ENCODE data around the gene WDR46. TPM values are rescaled to one million over a fixed set of nuclear protein-coding genes. Genes with fewer than 3 reads are reported as not detected.

WDR46 gene
- total and polyA plus RNA-seq, 2 of the 8 experiments (the other 6 are each of a cell fraction or from before 2014, with no cell fraction given) = 69.7 to 91.0 TPM

DNA sequence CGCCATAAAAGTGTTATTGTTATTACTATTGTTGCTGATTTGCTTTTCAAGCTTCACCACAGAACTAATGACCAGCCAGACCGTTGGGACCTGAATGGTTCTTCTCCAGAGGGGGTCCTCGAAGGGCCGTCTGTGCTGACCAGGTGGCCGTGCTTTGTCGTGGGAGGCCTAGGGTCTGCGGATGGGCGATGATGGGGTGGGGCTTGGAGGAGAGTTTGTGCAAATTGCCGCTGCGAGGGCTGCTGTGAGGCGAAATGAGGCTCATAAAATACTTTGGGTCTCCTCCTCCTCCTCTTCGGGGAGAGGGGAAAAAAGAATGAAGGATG, 34.5 kb upstream of the WDR46 start:
- H2AFZ ChIP-seq (ENCODE audit: low read length) = peak overlapping the region; percentile 93

More for the DNA sequence above, 34.5 kb upstream of the WDR46 start:
- Histone ChIP-seq H3K4me3 (ENCODE audit: extremely low read depth in 1 of 4, insufficient read depth in 2 of 4, low read depth in 3 of 4, low read length in 4 of 4) (peak overlapping the region; percentile 68 to 98 (median 82)), H3K36me3 (ENCODE audit: control insufficient read depth in 2 of 4, insufficient read depth in 4 of 4, low read length in 3 of 4) (peaks cover 10 to 28% (median 21%) of the 10 kb centered on the region in 4 experiments; a peak in 7 of 8 replicates), H3K56ac (replicated peaks; ENCODE audit: insufficient read length, low read depth, low read length) (no peak overlapping the region), H4K20me1 (replicated peaks in 1 of 2; ENCODE audit: control insufficient read depth in 1 of 2, insufficient read depth in 2 of 2, low read length in 2 of 2) (peaks cover 2 to 5% of the 10 kb centered on the region in 2 experiments), H3K4ac (replicated peaks; ENCODE audit: insufficient read length, low read depth, low read length) (no peak overlapping the region), H2BK120ac (replicated peaks; ENCODE audit: low read depth, low read length) (no peak overlapping the region), H2BK5ac (ENCODE audit: low read depth, low read length) (peak overlapping the region; percentile 87), H3K4me2 (ENCODE audit: insufficient read depth in 1 of 2, low read depth in 2 of 2, low read length in 2 of 2) (peak overlapping the region; percentile 62 to 87), H3K79me1 (ENCODE audit: low read depth, low read length) (peaks cover 7% of the 10 kb centered on the region; the same call in 1 of the 2 replicates), H3K14ac (ENCODE audit: insufficient read length) (no peak overlapping the region), H3K4me1 (replicated peaks in 1 of 4; ENCODE audit: control insufficient read depth in 3 of 4, insufficient read depth in 4 of 4, low read length in 3 of 4) (peaks cover 0 to 21% (median 13%) of the 10 kb centered on the region in 4 experiments; a peak in 6 of 7 replicates), H4K91ac (replicated peaks; ENCODE audit: insufficient read length, low read length) (no peak overlapping the region), H2BK12ac (ENCODE audit: low read depth, low read length) (peak overlapping the region; percentile 77; the same call in 1 of the 2 replicates), H2AK5ac (ENCODE audit: low read depth, low read length) (no peak overlapping the region), H4K5ac (ENCODE audit: insufficient read length, low read depth, low read length) (no peak overlapping the region), H3K27ac (ENCODE audit: low read depth, low read length) (no peak overlapping the region; the same call in 1 of the 2 replicates), H2BK20ac (ENCODE audit: low read length) (no peak overlapping the region), H3K18ac (ENCODE audit: extremely low read depth, low read length) (peak overlapping the region; percentile 51; the same call in 1 of the 2 replicates), H3K23ac (ENCODE audit: insufficient read length) (no peak overlapping the region), H3K9ac (replicated peaks in 1 of 4; ENCODE audit: extremely low read depth in 1 of 4, low read depth in 3 of 4, low read length in 3 of 4) (peak overlapping the region in 3 of 4 experiments; percentile 36 to 72 (median 39); a peak in 4 of 7 replicates), H2BK15ac (ENCODE audit: low read length) (peak overlapping the region; percentile 81; the same call in 1 of the 2 replicates), H3K79me2 (ENCODE audit: control insufficient read depth in 1 of 2, insufficient read depth in 2 of 2, low read length in 2 of 2) (peaks cover 0 to 32% of the 10 kb centered on the region in 2 experiments; a peak in 3 of 4 replicates), H3K27me3 (replicated peaks in 1 of 4; ENCODE audit: control insufficient read depth in 3 of 4, extremely low read depth in 1 of 4, insufficient read depth in 3 of 4, low read length in 3 of 4) (no peaks in the 10 kb centered on the region), H3K23me2 (ENCODE audit: low read depth, low read length) (peaks cover 18% of the 10 kb centered on the region), H3K9me3 (ENCODE audit: insufficient read depth in 2 of 2, low read depth in 1 of 2, low read length in 1 of 2) (no peaks in the 10 kb centered on the region; a peak in 1 of 4 replicates), H4K8ac (ENCODE audit: extremely low read depth, insufficient read depth, low read length) (no peak overlapping the region; the same call in 1 of the 2 replicates)
- DNase-seq (ENCODE audit: low read depth in 1 of 2, low spot score in 2 of 2) = peak in 1 of 2 experiments; percentile 57
- 10% methylated on average over 12 of the region's 12 CpGs; no CpG with 5 or more reads in 1 of the 2 experiments for WGBS, 2 experiments (ENCODE audit: extremely low coverage in 1 of 2, insufficient coverage in 1 of 2, insufficient read length in 1 of 2, insufficient replicate concordance in 2 of 2, low coverage in 1 of 2, low lambda C conversion rate in 2 of 2, missing lambda C conversion rate in 1 of 2)
- TF ChIP-seq EGR1 (IDR thresholded peaks at IDR 0.05; ENCODE audit: borderline replicate concordance, low read depth, low read length) (no peak), KDM4A (IDR thresholded peaks at IDR 0.05; ENCODE audit: low read depth, low read length, severe bottlenecking) (peak; percentile 68)
- FAIRE-seq = no peak
- ChIA-PET POLR2A (ENCODE audit: partially characterized antibody) (interaction anchor here (1.0 to 1.3 kb wide), 3 partner anchors 24 to 353 kb away, joined by 3 to 6 read pairs (median 4); partner anchors contain the start of gene RGL2), CTCF (ENCODE audit: partially characterized antibody) (interaction anchor here (1.0 kb wide), 1 partner anchor 46 kb away, joined by 3 read pairs; the partner anchor contains the start of gene B3GALT4)
